OCI-LY3 (cell line): ENCODE data around the gene POLDIP3.

Experiments used
- CTCF ChIP-seq: fragments of 200-600, 300-600 bp; sonication (generic); IDR thresholded peaks from 2 replicates; pipeline ENCODE4 v1.5.1; 2014; ENCODE audit warnings: antibody characterized with exemption, low read length, low read depth
- EZH2phosphoT487 ChIP-seq: fragments of 200-600 bp; shearing (Covaris generic); IDR thresholded peaks from 2 replicates; pipeline ENCODE4 v1.6.1; 2018; ENCODE audit warnings: antibody characterized with exemption, mixed run types, low read depth

DNA sequence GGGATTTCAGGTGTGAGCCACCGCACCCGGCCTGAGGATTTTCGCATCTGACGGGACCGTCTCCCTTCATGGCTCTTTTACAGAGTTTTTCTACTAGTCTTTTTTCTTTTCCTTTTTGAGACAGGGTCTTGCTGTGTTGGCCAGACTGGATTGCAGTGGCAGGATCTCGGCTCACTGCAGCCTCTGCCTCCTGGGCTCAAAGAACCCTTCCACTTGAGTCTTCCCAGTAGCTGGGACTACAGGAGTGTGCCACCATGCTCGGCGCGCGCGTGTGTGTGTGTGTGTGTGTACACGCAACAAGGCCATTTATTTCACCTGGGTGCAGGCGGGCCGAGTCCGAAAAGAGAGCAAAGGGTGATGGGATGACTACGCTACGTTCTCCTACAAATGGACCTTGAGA is 50.0 kb downstream of the POLDIP3 start:
- no peak for TF ChIP-seq CTCF
- no peak for TF ChIP-seq EZH2phosphoT487
